Caco-2 (cell line): ENCODE data around the gene FASLG. TPM values are rescaled to one million over a fixed set of nuclear protein-coding genes. Genes with fewer than 3 reads are reported as not detected.

Source experiments
- BruUV-seq: library from RNA; stranded (reverse); fragments of 400-500 nt; replicated peaks from 2 replicates; lab custom pipeline; 2021; lab: Mats Ljungman, UMichigan
- CTCF ChIA-PET: fragments of 300-600 bp; sonication (Branson Sonifier 250); formaldehyde crosslinking; loops from one replicate; lab custom pipeline; 2022; ENCODE audit warnings: antibody characterized with exemption; lab: Charles Lee
- POLR2A ChIA-PET: fragments of 300-600 bp; sonication (Branson Sonifier 250); formaldehyde crosslinking; loops from one replicate; lab custom pipeline; 2022; ENCODE audit warnings: antibody characterized with exemption; lab: Charles Lee
- DNase-seq, 2 experiments: peaks; one replicate each; pipeline versions ENCODE4 v3.0.0 to v3.0.0-alpha.2; 2020 to 2022
- H3K27me3 ChIP-seq: replicated peaks from 2 replicates; pipeline ENCODE4 v1.6.0; 2011; ENCODE audit warnings: low read length; ENCODE audit not compliant: control insufficient read depth, insufficient read depth
- H3K36me3 ChIP-seq: 2 replicates; pipeline ENCODE4 v1.5.1; 2011; ENCODE audit warnings: low read length; ENCODE audit not compliant: control insufficient read depth, insufficient read depth
- H3K4me1 ChIP-seq: fragments of 250-450 bp; sonication (Bioruptor Pico); 2 replicates; pipeline ENCODE4 v1.5.1; 2020; ENCODE audit warnings: mild to moderate bottlenecking
- H3K4me3 ChIP-seq: 2 replicates; pipeline ENCODE4 v1.5.1; 2011; ENCODE audit warnings: low read depth, mild to moderate bottlenecking, control low read depth, low read length
- H3K9me3 ChIP-seq: fragments of 250-450 bp; sonication (Bioruptor Pico); 2 replicates; pipeline ENCODE4 v1.5.1; 2020; ENCODE audit warnings: mild to moderate bottlenecking, moderate library complexity
- H3K27ac Mint-ChIP-seq: one replicate; pipeline ENCODE4 v1.8.0; 2022; ENCODE audit warnings: mixed read lengths; ENCODE audit not compliant: unreplicated experiment
- H3K27me3 Mint-ChIP-seq: one replicate; pipeline ENCODE4 v1.8.0; 2022; ENCODE audit warnings: mixed read lengths; ENCODE audit not compliant: insufficient read depth, unreplicated experiment
- H3K36me3 Mint-ChIP-seq: one replicate; pipeline ENCODE4 v1.8.0; 2022; ENCODE audit warnings: mild to moderate bottlenecking, mixed read lengths; ENCODE audit not compliant: insufficient read depth, unreplicated experiment
- H3K4me1 Mint-ChIP-seq: one replicate; pipeline ENCODE4 v1.8.0; 2022; ENCODE audit warnings: low read depth, mixed read lengths; ENCODE audit not compliant: unreplicated experiment
- H3K4me3 Mint-ChIP-seq: one replicate; pipeline ENCODE4 v1.8.0; 2022; ENCODE audit warnings: mild to moderate bottlenecking, moderate library complexity, mixed read lengths; ENCODE audit not compliant: unreplicated experiment
- H3K9me3 Mint-ChIP-seq: one replicate; pipeline ENCODE4 v1.8.0; 2022; ENCODE audit warnings: mixed read lengths; ENCODE audit not compliant: unreplicated experiment
- CTCF ChIP-seq, 2 experiments: fragments of 200-600 bp in 1 of 2; IDR thresholded peaks; 1 replicate in 1 of 2; 2 replicates in 1 of 2; pipeline versions ENCODE4 v1.5.1 to v1.8.0; 2011 to 2022; ENCODE audit warnings: antibody characterized with exemption in 1 of 2, control low read depth in 1 of 2, inconsistent platforms in 1 of 2, low read depth in 1 of 2, low read length in 1 of 2, mild to moderate bottlenecking in 1 of 2, moderate library complexity in 1 of 2; ENCODE audit not compliant: insufficient read depth in 1 of 2, severe bottlenecking in 1 of 2, unreplicated experiment in 1 of 2
- intact Hi-C: fragments of 100-400 bp; cut with micrococcal nuclease; formaldehyde crosslinking; loops from one replicate; pipeline ENCODE4 v1.10.0; 2022; ENCODE audit not compliant: unreplicated experiment
- total RNA-seq: library from RNA; stranded (reverse); gene quantifications from 2 replicates; pipeline ENCODE4 v1.2.3, GENCODE V29; 2022

Gene FASLG
- total RNA-seq, 1 experiment from 2014 or later, result not detected

- no peak overlapping the region for H3K4me3 ChIP-seq
- Mint-ChIP-seq H3K9me3 (peaks cover 15% of the 10 kb centered on the region), H3K4me1 (peaks cover 7% of the 10 kb centered on the region), H3K27ac (no peak overlapping the region), H3K27me3 (no peaks in the 10 kb centered on the region), H3K4me3 (no peak overlapping the region), H3K36me3 (no peaks in the 10 kb centered on the region)
- no peaks in the 10 kb centered on the region for H3K9me3 ChIP-seq
- intact Hi-C loops, result no loop called here
- no peak for TF ChIP-seq CTCF (IDR thresholded peaks at IDR 0.05; ENCODE audit: insufficient read depth in 1 of 2, low read depth in 1 of 2, low read length in 1 of 2, severe bottlenecking in 1 of 2, unreplicated experiment in 1 of 2)
- POLR2A ChIA-PET, result no interaction called here
- no peaks in the 10 kb centered on the region for H3K27me3 ChIP-seq
- no peak for DNase-seq
- BruUV-seq, result no TSS peak
- H3K4me1 ChIP-seq, result peaks cover 14% of the 10 kb centered on the region; the same call in 1 of the 2 replicates
- no peaks in the 10 kb centered on the region for H3K36me3 ChIP-seq
- CTCF ChIA-PET, result no interaction called here
Observed at GRCh38 chr1:172669011-172669410, 10.1 kb downstream of the FASLG start.

DNA sequence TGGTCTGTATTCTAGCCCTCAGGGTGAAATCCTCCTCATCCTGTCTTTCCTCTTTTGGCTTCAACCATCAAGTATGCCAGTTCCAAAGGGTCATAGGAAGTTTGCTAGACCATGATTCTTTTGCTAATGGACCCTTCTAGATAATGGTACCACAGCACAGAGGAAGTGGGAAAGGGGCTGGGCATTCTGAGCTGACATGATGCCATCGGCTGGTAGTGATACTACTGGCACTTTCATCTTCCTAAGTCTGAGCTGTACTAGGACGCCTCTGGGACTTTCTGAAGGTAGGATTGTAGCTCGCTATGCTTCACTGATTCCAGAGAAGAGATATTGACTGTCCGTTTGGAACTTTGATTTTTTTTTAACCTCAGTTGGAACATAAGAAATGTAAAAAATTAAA, 11.4 kb downstream of the FASLG start:
- intact Hi-C loops, result no loop called here
- Mint-ChIP-seq H3K4me3 (no peak overlapping the region), H3K9me3 (peaks cover 15% of the 10 kb centered on the region), H3K4me1 (peaks cover 7% of the 10 kb centered on the region), H3K27me3 (no peaks in the 10 kb centered on the region), H3K27ac (no peak overlapping the region), H3K36me3 (no peaks in the 10 kb centered on the region)
- TF ChIP-seq CTCF (IDR thresholded peaks at IDR 0.05; ENCODE audit: insufficient read depth in 1 of 2, low read depth in 1 of 2, low read length in 1 of 2, severe bottlenecking in 1 of 2, unreplicated experiment in 1 of 2), result no peak
- ChIA-PET POLR2A (no interaction called here), CTCF (no interaction called here)
- Histone ChIP-seq H3K9me3 (no peaks in the 10 kb centered on the region), H3K27me3 (no peaks in the 10 kb centered on the region), H3K4me1 (peaks cover 14% of the 10 kb centered on the region; the same call in 1 of the 2 replicates), H3K36me3 (no peaks in the 10 kb centered on the region), H3K4me3 (no peak overlapping the region)
- DNase-seq, result no peak
- BruUV-seq, result no TSS peak

GRCh38 chr1:172670791-172671190, 11.9 kb downstream of the FASLG start:
- no peak overlapping the region for H3K4me3 ChIP-seq
- H3K27ac Mint-ChIP-seq, result no peak overlapping the region
- H3K36me3 Mint-ChIP-seq, result no peaks in the 10 kb centered on the region
- H3K4me3 Mint-ChIP-seq, result no peak overlapping the region
- peaks cover 14% of the 10 kb centered on the region; the same call in 1 of the 2 replicates for H3K4me1 ChIP-seq
- peaks cover 15% of the 10 kb centered on the region for H3K9me3 Mint-ChIP-seq
- no peaks in the 10 kb centered on the region for H3K9me3 ChIP-seq
- ChIA-PET POLR2A (no interaction called here), CTCF (no interaction called here)
- H3K27me3 Mint-ChIP-seq, result no peaks in the 10 kb centered on the region
- BruUV-seq, result no TSS peak
- H3K27me3 ChIP-seq, result no peaks in the 10 kb centered on the region
- TF ChIP-seq CTCF (IDR thresholded peaks at IDR 0.05; ENCODE audit: insufficient read depth in 1 of 2, low read depth in 1 of 2, low read length in 1 of 2, severe bottlenecking in 1 of 2, unreplicated experiment in 1 of 2), result no peak
- peaks cover 7% of the 10 kb centered on the region for H3K4me1 Mint-ChIP-seq
- H3K36me3 ChIP-seq, result no peaks in the 10 kb centered on the region
- intact Hi-C loops, result no loop called here
- no peak for DNase-seq
